ENCODE measurements around the gene DMRTA1. TPM values are rescaled to one million over a fixed set of nuclear protein-coding genes. Genes with fewer than 3 reads are reported as not detected.

The DMRTA1 gene
- 0.53 to 0.68 TPM (median 0.60 TPM) in 5 replicates for total RNA-seq (2022; extraction: Qiagen RNA extraction)

GRCh38 chr9:22446589-22446949 lies at the start of gene DMRTA1:
TSS of gene DMRTA1 (plus strand) at chr9:22446824. CDS start at chr9:22447066, 242 bp downstream.

